Stimulated activated CD4-positive, alpha-beta T cell treated with anti-CD3 and anti-CD28 coated beads, Interleukin-1b, Interleukin-23, amount 100 ng/mL, for 4 hours (primary cell): Measurements from ENCODE around the gene PLPPR1.

ENCODE experiments used
- DNase-seq, 2 donors: peaks; one replicate each; pipeline ENCODE4 v3.0.0-alpha.2; 2020; ENCODE audit warnings: low read depth in 2 of 2

The PLPPR1 gene

GRCh38 chr9:101209670-101210069 is 181.1 kb downstream of the PLPPR1 start:
- no peak for DNase-seq

GRCh38 chr9:101212661-101213060 is 184.1 kb downstream of the PLPPR1 start:
- no peak for DNase-seq

DNA sequence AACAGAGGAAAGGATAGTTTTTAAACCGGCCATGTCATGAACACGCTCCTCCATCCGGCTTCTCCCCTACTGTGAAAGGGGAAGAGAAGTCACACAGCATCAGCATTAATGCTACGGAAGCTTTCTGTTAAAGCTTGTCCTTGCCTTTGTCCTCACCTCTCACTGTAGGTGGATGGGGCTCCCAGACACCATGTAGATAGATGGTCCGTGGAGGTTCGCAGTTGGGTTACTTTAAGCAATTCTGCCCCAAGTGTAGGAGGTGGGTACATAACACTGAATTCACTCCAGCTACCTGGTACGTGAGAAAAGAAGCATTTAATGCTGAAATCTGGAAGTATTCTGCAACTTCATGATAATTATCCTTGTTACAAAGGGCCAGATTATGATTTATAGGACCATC is 190.5 kb downstream of the PLPPR1 start:
- DNase-seq: no peak

DNA sequence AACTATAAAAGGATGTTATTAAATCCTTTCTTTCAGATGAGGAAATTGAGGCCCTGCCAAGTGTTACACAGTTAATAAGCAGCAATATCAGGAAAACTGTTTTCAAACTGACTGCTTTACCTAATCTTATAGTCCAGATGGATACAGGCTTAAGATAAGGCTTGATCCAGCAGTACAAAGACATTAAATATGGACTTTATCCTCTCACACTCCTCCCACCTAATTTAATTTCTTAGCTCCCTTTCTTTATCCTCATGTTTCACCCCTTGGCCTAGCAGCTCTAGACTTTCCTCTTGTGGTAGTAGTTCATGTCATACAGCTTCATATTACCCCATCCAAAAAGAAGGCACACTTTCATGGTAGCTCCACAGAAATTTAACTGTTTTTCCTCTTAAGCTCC is 191.8 kb downstream of the PLPPR1 start:
- DNase-seq: no peak

- DNase-seq: no peak
Observed at GRCh38 chr9:101225271-101225670, 196.7 kb downstream of the PLPPR1 start.

DNA sequence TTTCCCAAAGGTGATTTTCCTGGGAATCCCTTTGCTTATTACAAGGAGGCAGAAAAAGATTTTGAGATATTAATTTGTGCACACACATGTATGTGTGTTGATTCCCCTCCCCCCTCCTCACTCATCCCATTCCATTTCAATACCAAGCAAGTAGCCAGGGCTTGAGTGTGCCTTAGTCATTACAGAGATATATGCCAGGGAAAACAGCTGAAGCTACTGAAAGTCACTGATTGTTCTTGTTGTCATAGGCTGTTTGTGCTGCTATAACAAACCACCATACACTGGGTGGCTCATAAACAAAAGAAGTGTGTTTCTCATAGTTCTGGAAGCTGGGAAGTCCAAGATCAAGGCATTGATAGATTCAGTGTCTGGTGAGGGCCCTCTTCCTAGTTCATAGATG is 197.6 kb downstream of the PLPPR1 start:
- no peak for DNase-seq

DNA sequence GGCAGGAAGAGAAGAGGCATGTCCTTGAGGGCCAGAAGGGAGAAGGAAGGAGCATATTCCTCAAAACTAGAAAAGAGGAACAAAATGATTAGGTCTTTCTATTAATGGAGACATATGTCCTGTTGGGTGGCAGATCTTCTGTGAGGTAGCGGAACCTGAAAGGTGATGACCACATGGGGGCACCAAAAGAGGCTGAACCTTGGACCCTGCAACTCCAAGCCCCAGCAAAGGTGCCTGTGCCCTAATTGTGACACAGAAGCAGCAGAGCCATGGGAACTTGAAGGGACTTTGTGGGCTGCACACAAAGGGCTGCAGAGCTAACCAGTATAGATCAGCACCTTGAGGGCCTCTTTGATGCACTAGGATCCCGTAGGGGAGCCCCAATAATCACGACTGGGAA is 198.3 kb downstream of the PLPPR1 start:
- DNase-seq: no peak

GRCh38 chr9:101229606-101230005 is 201.1 kb downstream of the PLPPR1 start:
- DNase-seq: no peak

DNA sequence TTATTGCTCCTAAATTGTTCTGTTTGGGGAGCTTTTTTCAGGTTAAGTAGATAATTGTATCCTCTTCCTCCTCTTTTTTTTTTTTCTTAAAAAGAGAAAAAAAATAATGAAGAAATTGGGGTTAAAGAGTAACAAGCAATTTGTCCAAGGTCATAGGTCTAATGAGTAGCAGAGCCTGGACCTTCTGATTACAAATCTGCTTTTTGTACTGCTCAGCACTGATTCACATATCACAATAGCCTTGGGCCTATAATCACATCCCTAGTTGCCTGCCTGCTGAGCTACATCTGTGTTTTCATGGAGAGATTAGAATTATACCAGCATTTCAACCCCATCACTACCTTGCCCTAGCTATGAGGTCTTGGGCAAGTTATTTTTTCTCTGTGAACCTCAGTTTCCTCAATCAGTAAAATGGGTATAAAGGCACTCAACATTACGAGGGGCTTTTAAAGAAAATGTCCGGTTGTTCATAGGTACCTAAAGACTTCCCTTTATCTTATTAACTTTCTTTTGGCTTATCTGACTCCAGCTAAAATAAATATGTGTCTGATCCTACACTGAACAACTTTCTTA is 204.0 kb downstream of the PLPPR1 start:
- no peak for DNase-seq

DNA sequence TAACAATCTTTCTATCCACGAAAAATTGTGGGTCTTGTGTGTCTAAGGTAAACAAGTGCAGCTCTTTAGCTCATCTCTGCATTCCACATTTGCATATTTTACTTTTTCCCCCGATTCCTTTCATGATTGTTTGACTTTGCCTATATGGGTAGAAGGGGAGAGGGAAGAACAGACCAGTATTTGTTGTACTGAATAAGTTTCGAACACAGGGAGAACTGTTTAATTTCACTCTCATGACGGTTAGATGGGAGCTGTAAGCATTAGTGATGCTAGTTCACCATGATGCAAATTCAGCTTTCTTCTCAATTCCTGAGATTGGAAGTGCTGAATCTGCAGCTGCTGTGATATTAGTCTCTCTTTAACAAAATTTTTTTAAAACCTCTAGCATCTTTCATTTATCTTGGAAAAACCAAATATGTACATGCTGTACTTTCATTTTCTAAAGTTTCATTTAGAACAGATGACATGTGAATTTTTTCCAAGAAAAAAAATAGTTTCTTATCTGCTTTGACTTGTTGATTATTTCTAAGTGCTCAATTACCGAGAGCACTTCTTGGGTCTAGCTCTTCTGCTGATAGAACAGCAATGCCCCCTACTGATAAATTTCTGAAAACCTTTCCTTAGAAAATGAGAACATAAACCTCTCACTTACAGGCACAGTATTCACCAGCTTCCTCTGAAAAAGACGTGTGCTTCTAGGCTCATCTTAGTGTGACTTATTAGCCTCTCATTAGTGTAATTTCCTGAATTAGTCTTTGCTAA is 206.8 kb downstream of the PLPPR1 start:
- DNase-seq: no peak

DNA sequence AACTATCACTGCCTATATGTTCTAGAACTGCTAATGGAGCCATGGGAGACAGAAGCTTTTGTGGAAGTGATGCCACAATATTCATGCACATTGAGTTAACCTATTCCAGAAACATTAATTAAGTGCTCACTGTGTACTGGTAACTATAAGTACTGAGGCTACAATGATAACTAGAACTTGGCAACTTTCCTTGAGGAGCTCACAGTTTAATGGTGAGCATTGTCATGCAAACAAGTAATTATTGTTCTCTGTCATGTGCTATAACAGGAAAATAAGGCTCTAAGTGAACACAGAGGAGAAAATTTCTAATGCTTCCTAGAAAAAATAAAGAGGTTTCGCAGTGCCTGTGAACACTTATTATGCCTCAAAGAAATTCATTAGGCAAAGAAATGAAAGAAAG is 214.1 kb downstream of the PLPPR1 start:
- DNase-seq: no peak

GRCh38 chr9:101246691-101247090 is 218.2 kb downstream of the PLPPR1 start:
- DNase-seq: no peak

- DNase-seq: no peak
Observed at GRCh38 chr9:101247297-101247696, 218.8 kb downstream of the PLPPR1 start.

DNA sequence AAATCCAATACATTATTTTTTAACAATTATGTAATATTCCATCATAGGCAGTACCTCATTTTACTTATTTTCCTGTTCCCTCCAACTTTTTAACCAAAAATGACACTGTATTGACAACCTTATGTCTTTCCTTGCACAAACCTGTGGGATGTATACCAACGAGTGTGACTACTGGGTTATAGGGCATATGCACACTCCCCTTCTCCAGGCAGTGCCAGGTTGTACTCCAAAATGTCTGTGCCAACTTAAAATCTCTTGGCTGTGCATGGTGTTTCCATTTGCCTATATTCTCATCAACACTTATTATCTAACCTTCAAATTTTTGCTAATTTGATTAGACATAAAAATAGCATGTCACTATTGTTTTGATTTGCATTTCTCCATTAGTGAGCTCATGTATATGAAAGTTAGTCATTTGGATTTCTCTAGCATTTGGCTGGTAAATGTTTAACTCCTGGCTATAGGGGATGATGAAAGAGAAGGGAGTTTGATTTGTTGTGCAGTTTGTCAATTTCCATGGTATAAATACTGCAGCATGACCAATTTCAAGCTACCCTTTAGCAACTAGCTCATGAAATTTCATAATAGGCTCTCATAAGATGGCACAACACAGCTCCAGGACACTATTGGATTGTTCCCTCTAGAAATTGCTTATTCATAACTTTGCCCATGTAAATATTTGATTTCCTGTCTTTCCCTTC is 226.4 kb downstream of the PLPPR1 start:
- no peak for DNase-seq

GRCh38 chr9:101264727-101265126 is 236.2 kb downstream of the PLPPR1 start:
- DNase-seq: no peak

- DNase-seq: no peak
Observed at GRCh38 chr9:101265261-101265660, 236.7 kb downstream of the PLPPR1 start.

- DNase-seq: no peak
Observed at GRCh38 chr9:101268426-101268825, 239.9 kb downstream of the PLPPR1 start.

DNA sequence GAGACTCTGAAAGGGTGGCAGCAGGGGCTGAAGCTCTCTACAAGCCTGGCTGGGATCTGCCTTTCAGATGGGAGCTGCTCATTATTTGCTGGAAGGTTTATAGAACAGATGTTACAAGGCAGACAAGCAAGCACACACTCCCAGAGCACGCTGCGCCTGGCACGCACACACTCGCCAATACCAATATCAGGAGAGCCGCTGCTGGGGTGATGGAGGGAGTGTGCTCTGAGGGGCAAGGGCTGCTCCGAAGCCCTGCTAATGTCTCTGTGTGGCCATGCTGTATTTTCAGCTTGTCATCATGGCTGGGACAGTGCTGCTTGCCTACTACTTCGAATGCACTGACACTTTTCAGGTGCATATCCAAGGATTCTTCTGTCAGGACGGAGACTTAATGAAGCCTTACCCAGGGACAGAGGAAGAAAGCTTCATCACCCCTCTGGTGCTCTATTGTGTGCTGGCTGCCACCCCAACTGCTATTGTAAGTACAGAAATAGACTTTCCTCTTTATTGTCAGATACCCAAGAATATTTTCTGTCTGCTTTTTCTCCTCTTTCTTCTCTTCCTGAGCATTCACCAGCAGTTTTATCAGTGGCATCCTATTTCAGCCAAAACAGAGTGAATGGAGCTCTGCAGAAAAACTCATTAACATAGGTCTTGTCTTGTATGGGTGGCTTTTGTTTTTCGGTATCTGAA is 241.2 kb downstream of the PLPPR1 start:
- DNase-seq: no peak

- no peak for DNase-seq
Observed at GRCh38 chr9:101270302-101270701, 241.8 kb downstream of the PLPPR1 start.

DNA sequence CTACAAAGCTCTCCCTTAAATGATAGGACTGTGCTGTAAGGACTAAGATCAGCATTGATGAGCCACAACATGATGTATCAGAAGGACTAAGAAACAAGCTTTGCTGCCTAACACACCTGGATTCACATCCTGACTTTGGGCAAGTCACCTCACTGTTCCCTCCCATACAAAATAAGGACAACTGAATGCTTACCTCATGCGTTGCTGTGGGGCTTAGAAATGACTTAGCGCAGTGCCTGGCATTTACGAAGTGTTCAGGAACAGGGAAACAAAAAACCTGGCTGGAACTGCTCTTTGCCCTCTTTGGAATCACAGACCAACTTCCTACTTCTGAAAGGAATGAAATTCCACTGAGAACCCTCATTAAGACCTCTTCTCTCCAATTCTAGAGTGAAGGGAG is 242.6 kb downstream of the PLPPR1 start:
- no peak for DNase-seq

GRCh38 chr9:101274971-101275768 is 246.6 kb downstream of the PLPPR1 start:
- no peak for DNase-seq

- DNase-seq: no peak
Observed at GRCh38 chr9:101275769-101276250, 247.3 kb downstream of the PLPPR1 start.
